GF-D8 (cell line): ENCODE measurements around the gene IL12RB2.

Source experiments
- DNase-seq: peaks from one replicate; lab custom pipeline; 2025; lab: John Stamatoyannopoulos, UW

The IL12RB2 gene, protein sequence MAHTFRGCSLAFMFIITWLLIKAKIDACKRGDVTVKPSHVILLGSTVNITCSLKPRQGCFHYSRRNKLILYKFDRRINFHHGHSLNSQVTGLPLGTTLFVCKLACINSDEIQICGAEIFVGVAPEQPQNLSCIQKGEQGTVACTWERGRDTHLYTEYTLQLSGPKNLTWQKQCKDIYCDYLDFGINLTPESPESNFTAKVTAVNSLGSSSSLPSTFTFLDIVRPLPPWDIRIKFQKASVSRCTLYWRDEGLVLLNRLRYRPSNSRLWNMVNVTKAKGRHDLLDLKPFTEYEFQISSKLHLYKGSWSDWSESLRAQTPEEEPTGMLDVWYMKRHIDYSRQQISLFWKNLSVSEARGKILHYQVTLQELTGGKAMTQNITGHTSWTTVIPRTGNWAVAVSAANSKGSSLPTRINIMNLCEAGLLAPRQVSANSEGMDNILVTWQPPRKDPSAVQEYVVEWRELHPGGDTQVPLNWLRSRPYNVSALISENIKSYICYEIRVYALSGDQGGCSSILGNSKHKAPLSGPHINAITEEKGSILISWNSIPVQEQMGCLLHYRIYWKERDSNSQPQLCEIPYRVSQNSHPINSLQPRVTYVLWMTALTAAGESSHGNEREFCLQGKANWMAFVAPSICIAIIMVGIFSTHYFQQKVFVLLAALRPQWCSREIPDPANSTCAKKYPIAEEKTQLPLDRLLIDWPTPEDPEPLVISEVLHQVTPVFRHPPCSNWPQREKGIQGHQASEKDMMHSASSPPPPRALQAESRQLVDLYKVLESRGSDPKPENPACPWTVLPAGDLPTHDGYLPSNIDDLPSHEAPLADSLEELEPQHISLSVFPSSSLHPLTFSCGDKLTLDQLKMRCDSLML

DNA sequence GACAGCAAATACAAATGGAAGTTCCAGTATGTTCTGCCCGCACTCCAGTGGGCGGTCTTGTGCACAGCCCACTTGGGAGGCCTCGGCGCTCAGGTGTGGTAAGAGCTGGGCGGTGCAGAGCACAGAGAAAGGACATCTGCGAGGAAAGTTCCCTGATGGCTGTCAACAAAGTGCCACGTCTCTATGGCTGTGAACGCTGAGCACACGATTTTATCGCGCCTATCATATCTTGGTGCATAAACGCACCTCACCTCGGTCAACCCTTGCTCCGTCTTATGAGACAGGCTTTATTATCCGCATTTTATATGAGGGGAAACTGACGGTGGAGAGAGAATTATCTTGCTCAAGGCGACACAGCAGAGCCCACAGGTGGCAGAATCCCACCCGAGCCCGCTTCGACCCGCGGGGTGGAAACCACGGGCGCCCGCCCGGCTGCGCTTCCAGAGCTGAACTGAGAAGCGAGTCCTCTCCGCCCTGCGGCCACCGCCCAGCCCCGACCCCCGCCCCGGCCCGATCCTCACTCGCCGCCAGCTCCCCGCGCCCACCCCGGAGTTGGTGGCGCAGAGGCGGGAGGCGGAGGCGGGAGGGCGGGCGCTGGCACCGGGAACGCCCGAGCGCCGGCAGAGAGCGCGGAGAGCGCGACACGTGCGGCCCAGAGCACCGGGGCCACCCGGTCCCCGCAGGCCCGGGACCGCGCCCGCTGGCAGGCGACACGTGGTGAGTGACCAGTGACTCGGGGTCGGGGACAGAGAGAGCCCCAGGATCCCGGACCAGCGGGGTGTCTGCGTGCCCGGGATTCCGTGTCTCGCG lies at the start of gene IL12RB2:
Gene IL12RB2, plus strand, starts transcription at position 623 of the 810 bp plus-strand sequence. CDS start 12,496 bp downstream, outside the sequence.
- no peak for DNase-seq

DNA sequence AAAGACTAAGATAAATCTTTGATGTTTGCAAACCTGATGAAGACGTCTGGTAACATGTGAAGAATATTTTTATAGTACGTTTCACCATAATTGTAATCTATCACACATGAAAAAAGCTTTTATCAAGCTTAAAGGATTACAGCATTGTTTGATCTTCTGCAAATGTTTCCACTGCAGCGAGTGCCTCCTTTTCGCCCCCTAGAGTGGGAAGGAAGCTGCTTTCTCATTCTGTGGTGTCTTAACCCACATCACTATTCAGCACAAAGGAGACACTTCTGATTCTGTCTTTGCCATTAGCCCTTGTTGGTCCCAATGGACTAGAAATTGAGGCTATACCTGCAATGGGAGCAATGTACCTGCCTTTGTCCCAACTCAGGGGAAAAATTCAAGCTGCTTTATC lies 46.0 kb upstream of the IL12RB2 start:
- no peak for DNase-seq

DNA sequence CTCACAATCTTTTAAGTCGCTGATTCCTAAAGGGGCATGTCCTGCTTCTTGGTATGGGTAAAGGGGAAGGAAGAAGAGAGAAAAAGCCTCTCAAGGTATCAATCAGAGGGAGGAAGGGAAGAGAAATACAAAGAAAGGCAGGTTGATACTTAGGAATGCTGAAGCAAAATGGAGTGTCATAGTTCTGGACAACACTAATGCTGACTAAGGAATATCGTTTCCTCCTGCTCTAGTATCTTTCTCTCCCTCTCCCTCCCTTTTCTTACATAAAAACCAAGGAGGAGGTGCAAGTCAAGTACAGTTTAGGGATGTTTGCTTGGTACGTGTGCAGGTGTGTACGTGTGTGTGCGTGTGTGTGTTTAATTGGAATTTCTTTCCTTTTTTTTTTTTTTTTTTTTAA lies 44.9 kb upstream of the IL12RB2 start:
- no peak for DNase-seq

DNA sequence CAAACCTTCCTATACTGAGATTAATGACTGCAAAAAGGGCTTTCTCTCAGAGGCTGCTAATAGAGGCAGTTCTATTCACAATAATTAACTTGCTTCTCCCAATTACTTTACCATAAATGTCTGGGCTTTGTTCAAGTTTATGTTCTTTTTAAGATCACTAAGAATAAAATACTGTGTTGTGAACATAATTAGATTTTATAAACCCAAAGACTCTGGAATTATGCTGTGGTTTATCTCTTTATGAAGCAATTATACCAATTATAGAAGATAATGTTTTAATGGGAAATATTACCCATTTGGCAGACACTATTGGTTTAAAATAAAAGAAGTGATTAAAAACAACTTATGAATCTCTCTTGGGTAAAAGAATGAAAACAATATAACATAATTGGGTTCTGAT lies 43.5 kb upstream of the IL12RB2 start:
- DNase-seq: no peak

DNA sequence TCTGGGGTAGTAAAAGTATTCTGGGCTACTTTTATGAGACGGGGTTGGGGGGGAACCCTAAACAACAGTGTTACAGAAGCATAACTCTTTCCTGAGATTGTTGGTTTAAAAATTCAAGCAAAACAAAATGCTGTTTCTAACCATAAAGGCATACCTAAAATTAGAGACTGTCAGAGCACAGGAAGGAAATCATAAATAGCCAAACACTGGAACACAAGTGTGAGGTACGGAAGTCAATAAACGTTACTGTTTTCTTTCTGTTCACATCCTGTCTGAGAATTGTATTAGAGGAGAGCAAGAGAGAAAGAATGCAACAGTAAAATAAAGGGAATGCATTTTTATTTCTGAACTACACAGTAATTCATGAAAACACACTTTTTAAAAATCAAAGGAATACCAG lies 42.8 kb upstream of the IL12RB2 start:
- no peak for DNase-seq

DNA sequence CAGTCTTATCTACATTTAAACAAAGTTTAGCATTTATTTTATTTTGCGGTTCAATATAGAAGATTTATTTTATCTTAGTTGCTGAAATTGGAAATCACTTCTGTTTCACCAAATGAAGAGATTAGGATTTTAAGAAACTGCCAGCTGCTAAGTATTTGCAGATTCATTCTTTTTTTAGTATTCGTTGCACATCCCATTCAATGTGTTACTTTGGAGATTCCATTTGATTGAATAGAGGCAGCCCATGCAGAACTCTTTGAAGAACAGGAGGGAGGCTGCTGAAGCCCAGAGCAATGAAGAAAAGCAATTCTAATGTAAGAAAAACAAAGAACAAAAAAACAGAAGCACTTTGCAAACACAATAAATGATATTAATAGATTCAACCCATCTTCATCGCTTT lies 38.6 kb upstream of the IL12RB2 start:
- DNase-seq: no peak

DNA sequence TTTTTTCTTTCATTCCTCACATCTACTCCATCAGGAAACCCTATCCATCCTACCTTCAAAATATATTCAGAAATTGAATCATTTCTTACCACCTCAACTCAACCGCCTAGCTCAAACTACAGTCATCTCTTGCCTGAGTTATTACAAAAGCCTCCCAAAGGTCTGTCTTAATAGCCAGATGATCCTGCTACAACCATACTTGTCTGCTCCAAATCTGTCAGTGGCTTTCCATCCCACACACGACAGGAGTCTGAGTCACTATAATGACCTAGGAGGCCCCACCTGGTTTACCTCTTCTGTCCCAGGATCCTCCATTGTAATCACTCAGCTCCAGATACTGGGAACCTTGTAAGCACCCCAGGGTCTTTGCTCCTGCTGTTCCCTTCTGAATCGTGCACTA lies 37.1 kb upstream of the IL12RB2 start:
- DNase-seq: no peak

DNA sequence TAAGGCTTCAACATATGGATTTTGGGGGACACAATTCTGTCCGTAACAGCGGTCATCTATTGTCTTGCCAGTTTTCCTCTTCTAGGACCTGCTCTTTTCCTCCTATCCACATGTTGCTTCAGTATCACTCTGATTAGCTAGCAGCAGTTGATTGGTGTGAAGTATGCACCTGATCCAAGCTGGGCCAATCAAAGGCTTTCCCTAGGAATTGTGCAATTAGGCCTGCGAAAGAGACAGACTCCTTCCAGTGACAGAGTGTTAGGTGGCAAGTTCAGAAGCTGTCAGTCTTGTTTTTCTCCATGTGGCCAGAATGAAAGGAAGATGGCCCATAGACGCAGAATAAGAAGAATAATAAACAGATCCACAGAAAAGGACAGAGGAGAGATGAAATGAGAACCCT lies 34.1 kb upstream of the IL12RB2 start:
- no peak for DNase-seq

DNA sequence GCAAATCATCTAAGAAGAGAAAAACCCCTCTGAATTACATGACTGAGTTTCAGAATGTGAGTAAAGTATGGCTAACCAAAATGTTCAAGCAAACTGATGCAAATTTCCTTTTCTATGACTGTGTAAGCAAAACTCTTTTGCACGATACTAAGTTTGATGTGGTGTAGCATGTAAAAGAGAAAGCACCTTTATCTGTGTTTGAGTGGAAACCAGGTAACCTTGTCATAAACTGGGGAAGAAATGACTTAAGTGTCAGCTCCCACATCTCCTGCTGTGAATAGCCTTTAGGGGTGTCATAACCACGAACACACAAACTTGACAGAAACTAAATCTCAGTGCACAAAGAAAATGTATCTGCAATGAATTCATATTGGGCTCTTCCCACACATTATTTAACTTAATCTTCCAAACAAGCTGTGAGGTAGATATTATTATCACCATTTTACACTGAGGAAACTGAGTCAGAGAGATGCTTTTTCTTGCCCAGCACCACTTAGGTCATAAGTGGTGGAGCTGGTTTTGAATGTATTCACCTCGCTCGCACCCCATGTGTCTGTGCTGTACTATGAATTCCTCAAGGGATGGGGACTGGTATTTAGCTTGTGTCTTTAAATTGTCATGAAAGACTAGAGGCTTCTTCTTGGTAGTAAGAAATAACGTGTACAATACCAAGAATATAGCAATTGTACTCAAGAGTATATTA lies 32.9 kb upstream of the IL12RB2 start:
- no peak for DNase-seq

DNA sequence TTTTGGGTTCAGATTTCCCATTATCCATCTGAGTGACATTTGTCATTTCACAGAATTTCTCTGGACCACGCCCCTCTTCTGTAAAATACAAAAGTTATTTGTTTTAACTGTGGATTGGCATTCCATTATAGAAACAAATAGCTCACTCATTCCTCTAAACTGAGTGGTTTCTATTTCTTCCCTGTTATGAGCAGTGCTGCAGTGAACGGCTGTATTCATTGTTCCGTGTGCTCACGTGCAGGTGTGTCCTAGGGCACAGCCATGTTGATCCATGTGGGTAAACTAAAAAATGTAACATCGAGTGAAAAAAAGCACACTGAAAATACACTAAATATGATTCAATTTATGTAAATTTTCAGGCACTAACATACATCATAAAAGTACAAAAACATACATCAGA lies 27.0 kb upstream of the IL12RB2 start:
- DNase-seq: no peak

DNA sequence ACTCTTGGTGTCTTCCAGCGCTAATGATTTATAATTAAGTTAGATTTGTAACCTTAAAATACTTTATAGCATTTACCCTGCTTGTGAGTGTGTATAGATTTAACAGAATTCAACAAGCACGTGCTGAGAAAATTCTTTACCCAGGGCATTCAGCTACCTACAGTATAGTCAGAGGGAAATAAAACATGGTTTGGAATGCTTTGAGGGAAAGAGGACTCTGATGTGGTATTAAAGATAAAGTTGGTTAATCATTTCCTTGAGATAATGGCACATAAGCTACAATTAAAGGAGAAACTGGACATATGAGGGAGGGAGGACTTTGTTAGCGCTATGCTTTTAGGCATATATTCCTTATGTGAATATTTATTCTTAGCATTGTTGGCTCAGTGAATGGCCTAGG lies 26.4 kb upstream of the IL12RB2 start:
- DNase-seq: no peak

DNA sequence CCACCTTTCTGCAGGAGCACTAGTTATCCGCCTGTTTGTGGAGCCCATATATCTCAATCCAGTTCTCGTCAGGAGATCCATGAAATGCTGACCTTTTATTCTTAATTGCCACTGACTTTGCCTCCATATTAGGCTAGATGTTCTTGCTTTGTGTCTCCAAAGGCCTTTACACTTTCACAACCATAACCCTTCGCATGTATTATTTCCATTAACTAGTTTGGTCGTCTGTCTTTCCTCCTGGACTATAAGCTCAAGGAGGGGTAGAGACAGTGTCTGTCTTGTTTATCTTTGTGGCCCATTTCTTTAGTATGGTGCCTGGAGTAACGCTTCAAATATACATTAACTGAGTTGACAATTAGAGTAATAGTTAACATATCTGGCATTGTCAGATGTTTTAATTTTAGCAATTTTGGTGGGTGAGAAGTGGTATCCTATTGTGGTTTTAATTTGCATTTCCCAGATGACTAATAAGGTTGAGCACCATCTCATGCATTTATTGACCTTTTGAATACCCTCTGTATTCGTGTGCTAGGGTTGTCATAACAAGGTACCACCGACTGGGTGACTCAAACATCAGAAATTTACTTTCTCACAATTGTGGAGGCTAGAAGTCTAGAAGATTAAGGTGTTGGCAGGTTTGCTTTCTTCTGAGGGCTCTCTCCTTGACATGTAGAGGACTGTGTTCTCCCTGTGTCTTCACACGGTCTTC lies 21.7 kb upstream of the IL12RB2 start:
- DNase-seq: no peak

DNA sequence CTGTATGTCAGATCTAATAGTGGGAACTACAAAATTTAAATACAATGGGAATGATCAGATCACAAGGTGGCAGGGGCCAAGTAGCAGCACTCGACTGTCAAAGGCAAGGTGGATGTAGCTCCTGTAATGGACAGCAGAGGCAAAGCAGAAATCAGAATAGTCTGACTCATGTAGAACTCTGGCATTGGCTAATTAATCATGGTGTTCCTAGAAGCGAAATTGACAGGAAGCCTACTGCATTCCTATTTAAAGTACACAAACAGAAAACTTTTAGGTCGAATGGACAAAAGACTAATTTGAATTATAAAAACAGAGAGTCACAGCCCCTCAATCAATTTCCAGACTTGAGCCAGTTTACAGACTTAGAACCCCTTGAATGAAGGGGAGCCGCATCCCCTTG lies 17.4 kb upstream of the IL12RB2 start:
- no peak for DNase-seq

DNA sequence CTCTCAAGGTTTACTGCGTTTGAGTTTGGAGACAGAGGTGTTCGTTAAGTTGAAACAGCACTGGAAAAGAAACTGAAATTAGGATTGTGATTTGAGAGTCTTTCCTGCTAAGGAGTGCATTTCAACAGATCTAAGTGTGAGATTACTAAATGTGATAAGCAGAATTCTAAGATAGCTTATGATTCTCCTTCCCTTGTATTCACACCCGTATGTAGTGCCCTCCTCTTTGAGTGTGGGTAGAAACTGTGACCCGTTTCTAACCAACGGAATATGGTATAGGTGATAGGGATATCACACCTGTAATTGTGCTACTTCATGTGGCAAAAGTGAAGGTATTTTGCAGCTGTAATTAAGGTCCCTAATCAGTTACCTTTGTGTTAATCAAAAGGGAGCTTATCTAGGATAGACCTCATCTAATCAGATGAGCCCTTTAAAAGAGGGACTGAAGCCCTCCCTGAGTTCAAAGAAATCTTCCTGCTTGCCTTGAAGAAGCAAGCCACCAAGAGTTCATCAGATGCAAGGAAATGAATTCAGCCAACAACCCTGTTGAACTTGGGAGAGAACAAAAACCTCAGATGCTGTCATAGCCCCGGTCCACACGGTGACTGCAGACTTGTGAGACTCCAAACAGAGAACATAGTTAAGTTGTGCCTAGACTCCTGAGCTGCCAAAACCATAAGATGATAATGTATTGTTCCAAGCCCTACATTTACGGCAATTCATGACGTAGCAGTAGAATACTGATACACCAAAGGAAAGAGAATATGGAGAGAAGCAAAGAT lies 12.6 kb upstream of the IL12RB2 start:
- no peak for DNase-seq

DNA sequence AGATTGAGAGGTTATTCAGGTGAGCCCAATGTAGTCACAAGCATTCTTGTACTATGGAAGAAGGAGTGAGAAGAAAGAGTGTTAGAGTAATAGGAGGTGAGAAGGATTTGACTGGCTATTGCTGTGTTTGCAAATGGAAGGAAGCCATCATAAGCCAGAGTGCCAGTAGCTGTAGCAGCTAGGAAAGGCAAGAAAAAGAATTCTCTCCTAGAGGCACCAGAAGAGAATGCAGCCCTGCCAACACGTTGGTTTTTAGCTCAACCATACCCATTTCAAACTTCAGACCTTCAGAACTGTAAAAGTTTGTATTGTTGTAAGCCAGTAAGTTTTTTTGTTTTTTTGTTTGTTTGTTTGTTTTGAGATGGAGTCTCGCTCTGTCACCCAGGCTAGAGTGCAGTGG lies 8.9 kb upstream of the IL12RB2 start:
- DNase-seq: no peak

DNA sequence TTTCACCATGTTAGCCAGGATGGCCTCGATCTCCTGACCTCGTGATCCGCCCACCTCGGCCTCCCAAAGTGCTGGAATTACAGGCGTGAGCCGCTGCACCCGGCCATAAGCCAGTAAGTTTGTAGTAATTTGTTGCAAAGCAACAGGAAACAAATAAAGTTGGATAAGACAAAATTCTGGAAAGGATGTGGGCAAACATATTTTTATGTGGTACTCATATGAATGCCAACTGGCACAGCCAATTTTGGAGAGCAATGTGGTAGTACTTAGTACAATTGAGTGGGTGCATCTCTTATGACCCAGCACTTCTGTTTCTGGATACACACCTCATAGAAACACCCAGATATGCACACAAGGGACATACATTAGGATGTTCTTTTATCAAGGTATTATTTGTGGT lies 8.4 kb upstream of the IL12RB2 start:
- no peak for DNase-seq

DNA sequence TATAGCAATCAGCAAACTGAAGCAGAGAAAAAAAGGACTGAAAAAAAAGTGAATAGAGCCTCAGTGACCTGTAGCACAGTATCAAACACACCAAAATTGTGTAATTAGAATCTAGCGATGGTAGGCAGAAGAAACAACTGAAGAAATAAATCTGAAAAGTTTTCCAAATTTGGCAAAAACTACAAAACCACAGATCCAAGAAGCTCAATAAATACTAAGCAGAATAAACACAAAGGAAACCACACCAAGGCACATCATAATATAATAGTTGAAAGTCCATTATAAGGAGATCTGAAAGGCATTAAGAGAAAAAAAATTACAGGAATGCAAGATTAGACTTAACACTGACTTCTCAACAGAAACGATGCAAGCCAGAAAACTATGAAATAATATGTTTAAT lies 7.1 kb upstream of the IL12RB2 start:
- DNase-seq: no peak

DNA sequence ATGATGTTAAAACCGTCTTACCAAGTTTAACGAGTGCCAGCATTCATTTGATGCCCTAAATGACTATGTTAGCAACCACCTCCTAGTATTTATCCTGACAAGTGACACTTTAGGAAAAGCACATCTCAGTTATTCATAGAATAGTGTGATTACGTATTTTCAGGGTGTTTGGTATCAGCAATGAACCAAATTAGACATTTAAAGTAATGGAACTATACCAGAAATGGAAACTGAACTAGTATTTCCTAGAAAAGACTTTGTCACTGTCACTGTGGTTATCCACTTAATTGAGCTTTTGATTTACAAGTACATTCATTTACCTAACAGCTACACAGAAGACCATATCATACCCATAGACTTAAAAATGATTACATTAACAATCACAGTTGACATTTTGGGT lies 3.6 kb upstream of the IL12RB2 start:
- DNase-seq: no peak

DNA sequence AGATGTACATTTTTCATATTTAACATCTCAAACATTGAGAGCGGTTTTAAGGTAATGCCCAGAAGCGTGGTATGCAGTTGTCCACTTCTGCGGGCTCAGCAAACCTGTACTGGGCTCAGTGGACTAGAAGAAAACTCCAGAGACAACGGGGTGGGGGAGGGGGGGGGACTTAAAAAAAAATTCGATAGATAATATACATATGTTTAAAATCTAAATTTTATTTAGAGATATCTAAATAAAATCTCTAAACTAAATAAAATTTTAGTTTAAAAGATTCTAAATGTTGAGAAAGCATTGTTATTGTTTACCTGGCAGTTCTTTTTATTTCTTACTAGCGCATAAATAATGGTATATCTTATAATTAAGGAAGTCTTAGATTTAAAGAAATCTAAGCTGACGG lies 1.1 kb upstream of the IL12RB2 start:
- DNase-seq: no peak

DNA sequence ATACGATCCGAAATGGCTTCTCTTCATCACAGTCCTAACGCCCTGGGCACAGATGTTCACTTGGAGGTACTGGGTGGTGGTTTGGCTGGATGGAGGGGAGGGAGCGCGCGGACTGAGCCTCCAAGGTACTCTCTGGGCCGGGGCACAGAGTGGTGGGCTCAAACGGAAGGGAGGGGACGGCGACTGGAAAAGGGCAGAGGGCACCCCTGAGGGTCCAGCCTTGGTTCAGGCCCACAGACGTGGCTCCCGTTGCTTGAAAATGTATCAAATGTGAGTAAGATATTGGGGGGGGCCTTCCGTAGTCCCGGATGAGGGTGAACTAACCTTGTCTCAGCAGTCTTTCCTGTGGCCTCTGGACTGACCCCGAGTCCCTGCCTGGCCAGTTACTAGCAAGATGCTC lies 463 bp downstream of the IL12RB2 start:
- no peak for DNase-seq
